Endometrial microvascular endothelial cells (primary cell): ENCODE data around the gene MBD1. TPM values are rescaled to one million over a fixed set of nuclear protein-coding genes. Genes with fewer than 3 reads are reported as not detected.
"Not testable (repeated sequence)": the region's sequence is repeated elsewhere in the genome, so short reads cannot be mapped to it uniquely, and the experiment has no call there.

ENCODE experiments used
- in situ Hi-C: cut with HindIII; loops from 2 replicates; pipeline ENCODE4 v1.10.0; 2017; ENCODE audit warnings: low sequenced_read_pairs, low pct_unique_long_range_greater_than_20kb; ENCODE audit errors: inconsistent ontology term
- total RNA-seq: library from RNA; depleted of rRNA; stranded (reverse); fragments of >200 nt; gene quantifications from one replicate; pipeline ENCODE4 v1.2.3, GENCODE V29; 2015; ENCODE audit errors: inconsistent ontology term

The MBD1 gene
- total RNA-seq, 1 donor from 2014 or later: 75.1 TPM

DNA sequence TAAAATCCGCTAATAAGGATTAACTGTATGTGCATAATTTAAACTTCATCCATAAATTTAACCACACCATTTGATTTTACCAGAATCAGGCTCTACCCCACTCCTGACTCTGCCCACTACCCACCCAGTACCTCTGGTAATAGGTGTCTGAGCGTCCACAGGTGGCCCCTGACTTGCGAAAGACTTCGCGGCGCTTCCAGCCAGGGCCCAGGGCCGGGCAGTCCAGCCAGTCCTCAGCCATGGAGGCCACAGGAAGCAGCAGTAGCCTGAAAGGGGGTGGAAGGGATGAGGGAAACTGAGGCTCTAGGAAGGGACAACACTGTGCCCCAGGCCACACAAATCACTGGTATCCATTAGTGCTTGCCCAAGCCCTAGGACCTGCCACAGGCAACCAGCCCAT, 1.6 kb downstream of the MBD1 start:
- in situ Hi-C loops: no loop called here

- in situ Hi-C loops: no loop called here
These were observed 3.4 kb downstream of the MBD1 start for GRCh38 chr18:50277942-50278341.

DNA sequence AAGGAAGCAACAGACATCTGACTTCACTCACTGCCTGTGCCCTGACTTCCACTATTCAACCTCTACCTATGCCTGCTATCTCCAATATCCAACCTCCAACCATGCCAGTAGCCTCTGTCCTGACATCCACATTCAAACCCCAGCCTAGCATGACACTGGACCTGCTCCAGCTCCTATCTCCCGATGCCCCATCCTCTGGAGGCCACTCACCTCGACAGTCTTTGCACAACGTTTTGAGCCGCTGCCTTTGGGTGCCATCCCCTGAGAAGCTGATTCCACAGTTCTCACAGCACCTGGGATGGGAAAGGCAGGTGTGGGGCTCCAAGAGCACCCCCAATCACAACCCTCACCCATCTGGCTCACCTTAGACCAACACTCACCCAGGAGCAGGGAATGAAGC, 4.9 kb downstream of the MBD1 start:
- in situ Hi-C loops: no loop called here

- in situ Hi-C loops: no loop called here
These were observed 5.8 kb downstream of the MBD1 start for GRCh38 chr18:50275503-50276036.

DNA sequence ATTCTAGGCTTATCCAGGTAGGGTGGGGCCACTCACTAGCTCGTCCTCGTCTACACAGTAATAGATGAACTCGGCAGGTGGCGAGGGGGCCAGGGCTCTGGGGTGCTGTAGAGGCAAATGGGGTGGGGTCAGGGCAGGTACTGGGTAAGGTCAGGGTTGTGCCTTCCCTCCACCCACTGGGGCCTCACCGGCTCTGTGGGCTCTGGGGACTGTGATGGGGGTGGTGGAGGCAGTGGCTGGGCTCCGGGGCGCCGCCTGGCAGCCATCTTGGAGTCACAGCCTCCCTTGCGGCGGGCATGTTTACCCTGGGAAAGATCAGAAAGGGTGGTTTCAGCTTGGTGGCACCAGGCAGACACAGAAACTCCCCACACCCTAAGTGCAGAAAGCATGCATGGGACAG, 6.4 kb downstream of the MBD1 start:
- in situ Hi-C loops: no loop called here

- in situ Hi-C loops: no loop called here
These were observed 7.3 kb downstream of the MBD1 start for GRCh38 chr18:50274044-50274442.

DNA sequence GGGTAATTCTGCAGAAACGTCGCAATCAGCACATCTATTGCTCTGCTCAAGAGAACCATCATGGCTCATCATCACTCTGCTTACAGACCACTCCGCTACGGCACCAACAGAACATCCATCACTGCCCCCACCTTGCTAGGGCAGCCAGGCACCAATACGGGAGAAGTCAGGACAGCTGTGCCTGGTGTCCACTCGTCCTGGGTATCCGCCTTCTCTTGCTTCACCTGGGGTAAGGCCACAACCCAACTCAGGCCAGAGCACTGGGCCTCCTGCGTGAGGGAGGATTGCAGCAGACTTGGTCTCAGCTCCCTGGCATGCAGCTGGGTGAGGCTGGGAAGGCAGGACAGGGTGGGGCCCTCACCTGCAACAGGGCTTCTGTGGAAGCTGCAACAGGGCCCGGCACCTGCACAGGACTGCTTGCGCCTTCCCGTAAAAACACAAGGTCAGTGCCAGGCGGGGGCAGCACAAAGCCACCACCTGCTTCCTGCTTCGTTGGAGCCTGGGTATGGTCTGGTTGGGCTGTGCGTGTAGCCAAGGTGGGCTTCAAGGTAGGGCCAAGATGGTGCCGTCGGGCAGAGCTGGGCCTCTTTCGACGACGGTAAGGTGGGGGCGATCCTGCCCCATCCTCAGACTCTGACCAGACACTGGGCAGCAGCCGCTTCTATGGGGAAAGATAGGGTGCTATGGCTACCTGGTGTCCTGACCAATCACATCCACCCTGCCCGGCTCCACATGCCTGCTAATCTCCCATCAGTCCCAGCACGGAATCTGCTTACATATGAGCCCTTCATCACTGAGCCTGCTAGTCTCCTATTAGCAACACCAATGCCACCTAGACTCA, 7.9 kb downstream of the MBD1 start:
- in situ Hi-C loops: no loop called here

DNA sequence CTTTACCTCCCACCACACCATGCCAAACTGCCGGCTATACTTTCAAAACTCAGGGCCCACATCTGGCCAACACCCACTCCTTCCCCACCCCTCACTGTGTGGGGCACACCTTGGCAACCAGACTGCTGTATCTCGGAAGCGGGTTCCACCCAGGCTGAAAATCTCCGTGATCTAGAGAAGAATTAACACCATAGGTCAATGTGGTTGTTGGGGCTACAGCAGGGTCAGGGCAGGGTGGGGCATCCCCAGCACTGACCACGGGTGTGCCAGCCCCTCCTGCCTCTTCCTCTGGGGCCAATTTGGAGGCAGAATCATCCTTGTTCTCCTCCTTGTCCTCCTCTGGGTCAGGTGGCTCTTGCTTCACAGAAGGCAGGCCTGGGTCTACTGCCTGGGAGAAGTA, 8.8 kb downstream of the MBD1 start:
- in situ Hi-C loops: no loop called here

GRCh38 chr18:50268022-50268747, 13.1 kb downstream of the MBD1 start:
- in situ Hi-C loops: no loop called here

GRCh38 chr18:50266248-50266704, 15.0 kb downstream of the MBD1 start, which contains the start of gene CFAP53:
Gene CFAP53 (minus strand): TSS chr18:50266495. CDS start chr18:50266404, 91 bp downstream.
- in situ Hi-C loops: no loop called here

GRCh38 chr18:50262977-50263376, 18.3 kb downstream of the MBD1 start:
- in situ Hi-C loops: no loop called here

DNA sequence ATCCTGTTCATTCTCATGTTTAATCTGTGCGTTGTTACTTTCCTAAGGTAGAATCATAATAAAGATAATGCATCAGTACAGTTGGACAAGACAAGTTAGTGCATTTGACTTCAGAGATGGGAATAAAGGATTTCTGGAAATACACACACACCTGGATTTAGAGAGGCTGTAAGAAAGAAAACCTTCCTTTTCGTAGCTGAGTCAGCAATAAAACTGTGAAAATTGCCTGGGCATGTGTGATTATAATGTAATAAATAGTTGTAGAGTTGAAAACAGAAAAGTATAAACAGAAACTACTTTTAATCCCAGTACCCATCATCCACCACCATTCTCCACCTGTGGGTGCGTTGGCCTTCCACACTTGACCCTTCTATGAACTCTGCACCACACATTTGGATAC, 30.4 kb downstream of the MBD1 start:
- in situ Hi-C loops: no loop called here

DNA sequence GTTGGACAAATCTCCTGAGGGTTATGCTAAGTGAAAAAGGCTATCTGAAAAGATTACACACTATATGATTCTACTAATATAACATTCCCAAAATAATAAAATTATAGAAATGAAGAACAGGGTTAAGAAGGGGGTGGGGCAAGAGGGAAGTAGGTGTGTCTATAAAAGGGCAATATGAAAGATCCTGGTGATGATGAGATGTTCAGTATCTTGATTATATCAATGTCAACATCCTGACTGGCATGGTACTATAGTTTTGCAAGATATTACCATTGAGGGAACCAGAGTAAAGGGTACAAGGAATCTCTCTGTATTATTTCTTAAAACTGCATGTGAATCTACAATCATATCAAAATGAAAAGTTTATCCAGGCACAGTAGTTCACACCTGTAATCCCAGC, 31.7 kb downstream of the MBD1 start:
- in situ Hi-C loops: no loop called here

- in situ Hi-C loops: no loop called here
These were observed 33.8 kb downstream of the MBD1 start for GRCh38 chr18:50247561-50247960.

DNA sequence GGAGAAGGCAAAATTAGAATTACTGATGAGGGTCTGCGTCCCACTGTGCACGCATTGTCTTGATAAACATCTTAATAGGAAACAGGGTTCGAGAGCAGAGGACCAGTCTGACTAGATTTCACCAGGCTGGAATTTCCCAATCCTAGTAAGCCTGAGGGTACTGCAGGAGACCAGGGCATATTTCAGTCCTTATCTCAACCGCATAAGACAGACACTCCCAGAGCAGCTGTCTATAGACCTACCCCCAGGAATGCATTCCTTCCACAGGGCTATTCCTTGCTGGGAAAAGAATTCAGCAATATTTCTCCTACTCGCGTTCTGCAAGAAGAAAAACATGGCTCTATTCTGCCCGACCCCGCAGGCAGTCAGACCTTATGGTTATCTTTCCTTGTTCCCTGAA, 39.6 kb downstream of the MBD1 start:
- in situ Hi-C loops: not testable (repeated sequence)

GRCh38 chr18:50240080-50240563, 41.2 kb downstream of the MBD1 start:
- in situ Hi-C loops: no loop called here

GRCh38 chr18:50232419-50232818, 48.9 kb downstream of the MBD1 start:
- in situ Hi-C loops: no loop called here

DNA sequence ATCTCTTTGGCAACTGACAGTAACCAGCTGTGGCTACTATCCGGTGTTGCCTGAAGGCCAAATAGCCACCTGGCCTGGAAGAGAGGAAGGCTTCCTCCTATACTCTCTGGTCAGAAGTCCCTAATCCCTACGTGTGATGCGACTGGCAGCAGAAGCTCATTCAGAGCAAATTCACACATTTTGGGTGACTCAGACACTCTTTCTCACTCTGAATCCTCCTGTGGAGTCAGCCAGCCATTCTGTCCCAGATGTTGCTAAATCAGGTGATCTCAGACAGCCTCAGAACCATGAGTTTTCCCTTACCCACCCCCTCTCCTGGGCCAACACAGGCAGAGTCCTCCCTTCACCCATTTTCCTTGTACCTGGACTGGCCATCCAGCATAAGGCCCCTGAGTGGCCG, 49.7 kb downstream of the MBD1 start:
- in situ Hi-C loops: no loop called here

GRCh38 chr18:50220249-50220648, 61.1 kb downstream of the MBD1 start:
- in situ Hi-C loops: not testable (repeated sequence)
